Subcutaneous preadipocyte (primary cell): ENCODE results near the gene CSHL1. TPM values are rescaled to one million over a fixed set of nuclear protein-coding genes. Genes with fewer than 3 reads are reported as not detected.

ENCODE experiments used
- small RNA-seq: library from RNA; depleted of rRNA; stranded (forward); fragments of <200 nt; gene quantifications from one replicate; pipeline ENCODE3, GENCODE V24; 2012
- total RNA-seq: library from RNA; depleted of rRNA; stranded (reverse); fragments of >200 nt; gene quantifications from 2 replicates; pipeline ENCODE4 v1.2.3, GENCODE V29; 2012

The CSHL1 gene
- total RNA-seq, result not detected in 2 replicates

DNA sequence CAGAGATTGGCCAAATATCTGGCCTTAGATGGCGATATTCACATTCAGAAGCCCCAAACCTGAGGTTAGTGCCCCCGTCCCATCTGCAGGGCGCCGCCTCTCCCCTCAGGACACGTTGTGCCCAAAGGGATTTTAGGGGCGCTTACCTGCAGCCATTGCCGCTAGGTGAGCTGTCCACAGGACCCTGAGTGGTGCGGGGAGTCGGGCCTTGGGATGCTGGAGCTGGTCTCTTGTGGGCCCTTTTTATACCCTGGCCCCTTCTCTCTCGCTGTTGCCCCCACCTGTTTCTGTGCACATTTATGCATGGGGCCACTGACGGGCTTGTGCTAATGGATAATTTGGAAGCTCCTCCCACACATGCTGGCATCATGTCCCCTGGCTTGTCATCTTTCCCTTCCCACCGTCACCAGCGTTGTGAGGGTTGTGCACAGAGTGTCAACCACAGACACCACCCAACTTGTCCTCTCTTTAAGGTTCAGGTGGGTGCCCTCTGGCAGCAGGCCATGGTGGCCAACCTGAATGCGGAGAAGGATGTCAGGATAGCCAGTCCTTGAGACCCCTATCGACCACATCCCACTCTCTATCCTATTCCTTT is at the start of gene CSHL1:
Gene CSHL1 (minus strand): TSS at position 218 of the 595 bp plus-strand sequence. CDS start 62 bp downstream, at position 156.

DNA sequence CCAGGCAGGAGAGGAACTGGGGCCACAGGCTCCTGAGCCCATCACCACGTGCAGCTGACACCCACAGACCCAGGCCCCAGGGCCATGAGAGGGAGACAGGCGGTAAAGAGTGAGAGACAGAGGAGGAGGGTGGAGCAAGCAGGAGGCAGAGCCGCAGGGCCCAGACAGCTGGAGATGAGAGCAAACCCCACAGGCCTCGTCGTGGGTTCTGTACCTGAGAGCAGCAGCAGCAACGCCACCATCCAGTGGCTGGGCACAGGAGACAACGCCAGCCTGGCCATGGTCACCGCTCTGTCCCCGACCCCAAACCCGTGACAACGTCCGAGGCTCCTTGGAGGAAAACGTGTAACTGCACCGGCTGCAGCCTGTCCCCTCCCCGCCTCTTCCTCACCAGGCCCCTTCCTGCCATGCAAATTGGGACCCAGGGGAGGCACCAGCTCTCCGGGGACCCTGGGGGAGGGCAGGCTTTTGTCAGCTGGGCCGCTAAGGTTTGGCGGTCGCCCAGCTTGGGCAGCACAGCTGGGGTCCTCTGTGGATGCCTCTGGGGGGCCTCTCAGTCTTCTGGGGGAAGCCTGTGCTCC is 21.0 kb upstream of the CSHL1 start, which contains the start of gene CD79B:
Gene CD79B (minus strand): TSS at position 351 of the 581 bp plus-strand sequence. CDS start 70 bp downstream, at position 281.

DNA sequence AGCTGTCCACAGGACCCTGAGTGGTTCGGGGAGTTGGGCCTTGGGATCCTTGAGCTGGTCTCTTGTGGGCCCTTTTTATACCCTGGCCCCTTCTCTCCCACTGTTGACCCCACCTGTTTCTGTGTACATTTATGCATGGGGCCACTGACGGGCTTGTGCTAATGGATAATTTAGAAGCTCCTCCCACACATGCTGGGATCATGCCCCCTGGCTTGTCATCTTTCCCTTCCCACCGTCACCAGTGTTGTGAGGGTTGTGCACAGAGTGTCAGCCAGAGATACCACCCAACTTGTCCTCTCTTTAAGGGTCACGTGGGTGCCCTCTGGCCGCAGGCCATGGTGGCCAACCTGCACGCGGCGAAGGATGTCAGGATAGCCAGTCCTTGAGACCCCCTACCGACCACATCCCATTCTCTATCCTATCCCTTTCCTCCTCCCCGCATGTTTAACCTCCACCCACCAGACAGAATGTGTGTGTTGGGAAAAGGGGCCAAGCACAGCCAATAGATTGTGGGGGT is 7.8 kb upstream of the CSHL1 start, which contains the start of gene GH1:
Gene GH1 (minus strand): TSS at position 51 of the 517 bp plus-strand sequence. CDS start 63 bp downstream, outside the sequence.

DNA sequence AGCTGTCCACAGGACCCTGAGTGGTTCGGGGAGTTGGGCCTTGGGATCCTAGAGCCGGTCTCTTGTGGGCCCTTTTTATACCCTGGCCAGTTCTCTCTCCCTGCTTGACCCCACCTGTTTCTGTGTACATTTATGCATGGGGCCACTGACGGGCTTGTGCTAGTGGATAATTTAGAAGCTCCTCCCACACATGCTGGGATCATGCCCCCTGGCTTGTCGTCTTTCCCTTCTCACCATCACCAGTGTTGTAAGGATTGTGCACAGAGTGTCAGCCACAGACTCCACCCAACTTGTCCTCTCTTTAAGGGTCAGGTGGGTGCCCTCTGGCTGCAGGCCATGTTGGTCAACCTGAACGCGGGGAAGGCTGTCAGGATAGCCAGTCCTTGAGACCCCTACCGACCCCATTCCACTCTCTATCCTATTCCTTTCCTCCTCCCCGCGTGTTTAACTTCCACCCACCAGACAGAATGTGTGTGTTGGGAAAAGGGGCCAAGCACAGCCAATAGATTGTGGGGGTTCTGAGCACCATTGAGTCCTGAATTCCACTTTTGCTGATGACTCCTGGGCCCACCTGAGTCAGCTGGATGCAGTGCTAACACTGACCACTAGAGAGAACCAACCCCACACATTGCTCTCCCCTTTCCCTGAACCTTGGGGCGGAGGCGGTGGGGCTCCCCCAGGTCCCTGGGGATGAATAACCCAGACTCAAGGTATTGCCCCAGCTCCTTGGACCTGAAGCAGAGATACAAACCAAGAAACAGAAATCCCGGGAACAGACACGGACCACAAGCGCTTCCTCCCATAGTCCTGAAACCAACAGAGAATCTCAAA is 14.3 kb downstream of the CSHL1 start, which contains the start of gene CSH1:
Gene CSH1 (minus strand): TSS at position 51 of the 831 bp plus-strand sequence. CDS start 63 bp downstream, outside the sequence.

DNA sequence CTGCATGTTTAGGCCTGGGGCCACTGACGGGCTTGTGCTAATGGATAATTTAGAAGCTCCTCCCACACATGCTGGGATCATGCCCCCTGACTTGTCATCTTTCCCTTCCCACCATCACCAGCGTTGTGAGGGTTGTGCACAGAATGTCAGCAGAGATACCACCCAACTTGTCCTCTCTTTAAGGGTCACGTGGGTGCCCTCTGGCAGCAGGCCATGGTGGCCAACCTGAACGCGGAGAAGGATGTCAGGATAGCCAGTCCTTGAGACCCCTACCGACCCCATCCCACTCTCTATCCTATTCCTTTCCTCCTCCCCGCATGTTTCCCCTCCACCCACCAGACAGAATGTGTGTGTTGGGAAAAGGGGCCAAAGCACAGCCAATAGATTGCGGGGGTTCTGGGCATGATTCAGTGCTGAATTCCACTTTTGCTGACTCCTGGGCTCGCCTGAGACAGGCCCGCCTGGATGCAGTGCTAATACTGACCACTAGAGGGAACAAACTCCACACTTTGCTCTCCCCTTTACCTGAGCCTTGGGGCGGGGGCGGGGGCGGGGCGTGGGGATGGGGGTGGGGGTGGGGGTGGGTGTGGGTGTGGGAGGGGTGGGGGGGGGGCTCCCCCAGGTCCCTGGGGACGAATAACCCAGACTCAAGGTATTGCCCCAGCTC is 29.0 kb downstream of the CSHL1 start, which contains the start of gene GH2:
Gene GH2 (minus strand): TSS at position 10 of the 667 bp plus-strand sequence. CDS start 143 bp downstream, outside the sequence.

DNA sequence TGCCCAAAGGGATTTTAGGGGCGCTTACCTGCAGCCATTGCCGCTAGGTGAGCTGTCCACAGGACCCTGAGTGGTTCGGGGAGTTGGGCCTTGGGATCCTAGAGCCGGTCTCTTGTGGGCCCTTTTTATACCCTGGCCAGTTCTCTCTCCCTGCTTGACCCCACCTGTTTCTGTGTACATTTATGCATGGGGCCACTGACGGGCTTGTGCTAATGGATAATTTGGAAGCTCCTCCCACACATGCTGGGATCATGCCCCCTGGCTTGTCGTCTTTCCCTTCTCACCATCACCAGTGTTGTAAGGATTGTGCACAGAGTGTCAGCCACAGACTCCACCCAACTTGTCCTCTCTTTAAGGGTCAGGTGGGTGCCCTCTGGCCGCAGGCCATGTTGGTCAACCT is 37.5 kb downstream of the CSHL1 start, which contains the start of gene CSH2:
Gene CSH2 (minus strand): TSS at position 101 of the 400 bp plus-strand sequence. CDS start 63 bp downstream, at position 38.

Small RNA genes lying within 50 kb of the gene (small RNA-seq; reads per million reads assigned to genes)
- gene AC040958.1 (not detected), gene AC127029.1 (not detected), gene GH1 (not detected)

Other genes with a start within 250 kb of the CSHL1 start
- 1.8 and 4.7 TPM in 2 replicates for gene LIMD2, start 211.1 kb downstream of the CSHL1 start, total RNA-seq
- 28.3 and 29.1 TPM in 2 replicates for gene STRADA, start 169.5 kb downstream of the CSHL1 start, total RNA-seq
- 62.5 and 66.7 TPM in 2 replicates for gene CCDC47, start 137.7 kb downstream of the CSHL1 start, total RNA-seq
- 55.9 and 65.3 TPM in 2 replicates for gene DDX42, start 137.1 kb downstream of the CSHL1 start, total RNA-seq
- 48.9 and 56.6 TPM in 2 replicates for gene PSMC5, start 83.8 kb downstream of the CSHL1 start, total RNA-seq
- 56.6 and 64.7 TPM in 2 replicates for gene FTSJ3, start 83.6 kb downstream of the CSHL1 start, total RNA-seq
- gene SMARCD2, start 68.6 kb downstream of the CSHL1 start, total RNA-seq, result 142 and 174 TPM in 2 replicates
- gene CSH2, start 37.6 kb downstream of the CSHL1 start, total RNA-seq, result not detected in 2 replicates
- gene GH2, start 29.3 kb downstream of the CSHL1 start, total RNA-seq, result not detected in 2 replicates
- gene CSH1, start 14.7 kb downstream of the CSHL1 start, total RNA-seq, result not detected in 2 replicates
- gene GH1, start 7.6 kb upstream of the CSHL1 start, total RNA-seq, result not detected in 2 replicates
- gene CD79B, start 21.1 kb upstream of the CSHL1 start, total RNA-seq, result 0.39 TPM in 1 of 2 replicates, not detected in the other
- gene SCN4A, start 61.7 kb upstream of the CSHL1 start, total RNA-seq, result under 0.01 TPM in 1 of 2 replicates, not detected in the other
- gene PRR29, start 87.1 kb upstream of the CSHL1 start, total RNA-seq, result 0.73 and 2.0 TPM in 2 replicates
- gene ICAM2, start 109.4 kb upstream of the CSHL1 start, total RNA-seq, result 15.1 and 33.0 TPM in 2 replicates
- gene ERN1, start 218.9 kb upstream of the CSHL1 start, total RNA-seq, result 4.8 and 6.5 TPM in 2 replicates